B cell (primary cell): ENCODE data around the gene GATAD2B. TPM values are rescaled to one million over a fixed set of nuclear protein-coding genes. Genes with fewer than 3 reads are reported as not detected.

ENCODE experiments used
- ATAC-seq: fragments of 200-7000 bp; cut with Tn5 transposase; one replicate; pipeline ENCODE4 v1.10.0; 2021; ENCODE audit warnings: low read depth, mild to moderate bottlenecking, moderate number of reproducible peaks, moderate library complexity
- CTCF ChIA-PET: fragments of 350-600 bp; sonication (Branson Sonifier 250); formaldehyde crosslinking; loops from one replicate; lab custom pipeline; 2021; ENCODE audit warnings: antibody characterized with exemption, inconsistent platforms; lab: Charles Lee
- POLR2A ChIA-PET: fragments of 350-600 bp; sonication (Branson Sonifier 250); formaldehyde crosslinking; loops from one replicate; lab custom pipeline; 2021; ENCODE audit warnings: antibody characterized with exemption; lab: Charles Lee
- DNase-seq: peaks from one replicate; pipeline ENCODE4 v3.0.0; 2013
- H2AFZ ChIP-seq: 2 replicates; pipeline ENCODE4 v1.6.1; 2012; ENCODE audit warnings: mild to moderate bottlenecking, low read depth, low read length; ENCODE audit not compliant: insufficient read depth, poor library complexity, severe bottlenecking
- H3K27ac ChIP-seq, 2 donors: 1 replicate in 1 of 2; 2 replicates in 1 of 2; pipeline ENCODE4 v1.5.1; 2012 to 2013; ENCODE audit warnings: low read length in 2 of 2, mild to moderate bottlenecking in 2 of 2, moderate library complexity in 1 of 2
- H3K27me3 ChIP-seq, 4 experiments: fragments of 200-600 bp in 1 of 4; sonication (generic) in 1 of 4; replicated peaks in 1 of 4; 1 replicate in 2 of 4; 2 replicates in 2 of 4; pipeline versions ENCODE4 v1.6.1 to v1.7.0; 2013 to 2016; ENCODE audit warnings: low read length in 3 of 4, mild to moderate bottlenecking in 2 of 4, mixed read lengths in 1 of 4, moderate library complexity in 1 of 4; ENCODE audit not compliant: insufficient read depth in 4 of 4, control insufficient read depth in 3 of 4; ENCODE audit errors: control extremely low read depth in 1 of 4
- H3K36me3 ChIP-seq, 2 experiments: replicated peaks in 1 of 2; 1 replicate in 1 of 2; 2 replicates in 1 of 2; pipeline versions ENCODE4 v1.6.1 to v1.7.1; 2013; ENCODE audit warnings: low read length in 1 of 2; ENCODE audit not compliant: insufficient read depth in 2 of 2, control insufficient read depth in 1 of 2; ENCODE audit errors: control extremely low read depth in 1 of 2, extremely low read depth in 1 of 2
- H3K4me1 ChIP-seq, 2 donors: fragments of 200-600 bp in 1 of 2; sonication (generic) in 1 of 2; 1 replicate in 1 of 2; 2 replicates in 1 of 2; pipeline versions ENCODE4 v1.5.1 to v1.6.1; 2013 to 2017; ENCODE audit warnings: low read length in 2 of 2; ENCODE audit not compliant: control insufficient read depth in 2 of 2, insufficient read depth in 2 of 2
- H3K4me2 ChIP-seq: replicated peaks from 2 replicates; pipeline ENCODE3; 2012; ENCODE audit warnings: mild to moderate bottlenecking, low read depth, low read length; ENCODE audit not compliant: poor library complexity, severe bottlenecking
- H3K4me3 ChIP-seq, 5 experiments: fragments of 200-600 bp in 1 of 5; sonication (generic) in 1 of 5; 1 replicate in 3 of 5; 2 replicates in 2 of 5; pipeline versions ENCODE4 v1.5.1 to v1.7.0; 2011 to 2016; ENCODE audit warnings: low read length in 4 of 5, mild to moderate bottlenecking in 4 of 5, low read depth in 2 of 5, control low read depth in 1 of 5, moderate library complexity in 1 of 5; ENCODE audit not compliant: insufficient read depth in 1 of 5; ENCODE audit errors: control extremely low read depth in 1 of 5, extremely low read depth in 1 of 5
- H3K79me2 ChIP-seq: fragments of 200-600 bp; sonication (generic); one replicate; pipeline ENCODE4 v1.6.0; 2016; ENCODE audit warnings: low read length; ENCODE audit not compliant: control insufficient read depth, insufficient read depth
- H3K9ac ChIP-seq: fragments of 200-600 bp; sonication (generic); 2 replicates; pipeline ENCODE4 v1.6.1; 2017; ENCODE audit warnings: mild to moderate bottlenecking, low read length, moderate library complexity
- H3K9me3 ChIP-seq, 3 donors: one replicate each; pipeline versions ENCODE4 v1.6.1 to v1.7.1; 2013; ENCODE audit warnings: low read length in 2 of 3; ENCODE audit not compliant: control insufficient read depth in 2 of 3, insufficient read depth in 1 of 3; ENCODE audit errors: control extremely low read depth in 1 of 3
- H4K20me1 ChIP-seq: 2 replicates; pipeline ENCODE4 v1.6.0; 2012; ENCODE audit warnings: mild to moderate bottlenecking, low read length; ENCODE audit not compliant: insufficient read depth, control insufficient read depth, poor library complexity, severe bottlenecking
- H3K27ac Mint-ChIP-seq: one replicate; pipeline ENCODE4 v1.8.0; 2021; ENCODE audit warnings: mixed read lengths
- H3K27me3 Mint-ChIP-seq: one replicate; pipeline ENCODE4 v1.8.0; 2021; ENCODE audit warnings: mixed read lengths
- H3K4me1 Mint-ChIP-seq: one replicate; pipeline ENCODE4 v1.8.0; 2021; ENCODE audit warnings: mixed read lengths
- H3K4me3 Mint-ChIP-seq: one replicate; pipeline ENCODE4 v1.8.0; 2021; ENCODE audit warnings: mixed read lengths
- H3K9me3 Mint-ChIP-seq: one replicate; pipeline ENCODE4 v1.8.0; 2022; ENCODE audit warnings: mixed read lengths; ENCODE audit not compliant: insufficient read depth
- CTCF ChIP-seq: fragments of 200-600 bp; IDR thresholded peaks from one replicate; pipeline ENCODE4 v1.8.0; 2022; ENCODE audit warnings: antibody characterized with exemption, mild to moderate bottlenecking
- EZH2 ChIP-seq: IDR thresholded peaks from 2 replicates; pipeline ENCODE4 v1.6.1; 2012; ENCODE audit warnings: borderline replicate concordance, low read depth, mild to moderate bottlenecking, moderate library complexity, low read length; ENCODE audit not compliant: insufficient read depth, poor library complexity, severe bottlenecking
- WGBS: methylation state at CpG from one replicate; pipeline ENCODE4 v1.1.5; 2013; ENCODE audit warnings: missing lambda C conversion rate; ENCODE audit not compliant: insufficient coverage; 5-methylcytosine and 5-hydroxymethylcytosine counted together
- intact Hi-C: fragments of 100-400 bp; cut with micrococcal nuclease; formaldehyde crosslinking; loops from one replicate; pipeline ENCODE4 v1.10.0; 2022
- polyA plus RNA-seq: library from polyadenylated mRNA; depleted of rRNA; stranded (reverse); fragments of >200 nt; gene quantifications from 2 replicates; pipeline ENCODE4 v1.2.3, GENCODE V29; 2012
- total RNA-seq, 2 donors: library from RNA; stranded (reverse); fragments of 120-200 nt in 1 of 2; gene quantifications; 1 replicate in 1 of 2; 2 replicates in 1 of 2; pipeline versions ENCODE4 v1.2.3 to v1.2.4, GENCODE V29; 2013 to 2022

GATAD2B gene
- total and polyA plus RNA-seq, 2 donors (not counting 1 experiment from before 2014, with no cell fraction given), result 16.7 to 105 TPM

DNA sequence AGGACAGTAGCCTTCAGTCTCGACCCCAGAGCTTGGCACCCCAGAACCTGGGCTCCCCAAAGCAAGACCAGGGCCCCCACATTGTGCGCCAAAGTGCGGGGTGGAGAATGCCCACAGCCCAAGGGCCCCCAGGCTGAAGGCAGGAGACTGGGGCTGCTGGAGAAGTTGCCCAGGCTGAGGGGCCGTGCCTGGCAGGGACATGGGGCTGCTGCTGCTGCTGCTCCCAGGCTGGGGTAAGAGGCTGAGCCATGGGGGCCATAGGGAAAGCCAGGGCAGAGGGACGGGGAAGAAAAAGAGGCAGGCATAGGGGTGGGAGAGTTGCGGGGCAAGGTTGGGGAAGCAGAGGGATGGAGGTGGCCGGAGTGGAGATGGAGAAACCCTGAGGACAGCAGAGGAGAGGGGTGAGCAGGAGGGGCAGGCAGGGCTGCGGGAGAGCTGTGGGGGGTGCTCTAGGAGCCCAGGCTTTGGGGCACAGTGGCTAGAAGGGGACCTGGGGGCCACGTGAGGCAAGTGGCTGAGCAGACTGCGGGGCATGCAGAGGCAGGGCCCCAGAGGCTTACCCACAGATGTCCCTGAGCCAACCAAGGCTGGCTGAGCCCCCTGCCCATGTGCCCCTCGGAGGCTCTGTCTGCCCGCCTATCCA, 128.7 kb downstream of the GATAD2B start:
- intact Hi-C loops, result loop anchor here (5.0 kb wide), 1 partner anchor 67 kb away; the partner anchor contains the start of gene INTS3
- Mint-ChIP-seq H3K9me3 (no peaks in the 10 kb centered on the region), H3K27me3 (no peaks in the 10 kb centered on the region), H3K4me1 (peaks cover 39% of the 10 kb centered on the region), H3K4me3 (no peak overlapping the region), H3K27ac (peak overlapping the region; percentile 3)
- no peak overlapping the region for H3K27ac ChIP-seq
- no peak for ATAC-seq
- H3K9me3 ChIP-seq, result no peaks in the 10 kb centered on the region
- H3K27me3 ChIP-seq, result no peaks in the 10 kb centered on the region
- WGBS, result 93% methylated on average over 12 of the region's 12 CpGs
- CTCF ChIA-PET, result interaction anchor here (6.6 kb wide), 1 partner anchor 192 kb away, joined by 103 read pairs; the partner anchor contains the start of gene RAB13
- no peak overlapping the region for H2AFZ ChIP-seq
- H4K20me1 ChIP-seq, result no peaks in the 10 kb centered on the region
- no peak for DNase-seq
- H3K9ac ChIP-seq, result no peak overlapping the region
- TF ChIP-seq EZH2 (no peak), CTCF (no peak)
- no peak overlapping the region for H3K4me2 ChIP-seq
- POLR2A ChIA-PET, result interaction anchor here (1.3 kb wide), 1 partner anchor 173 kb away, joined by 3 read pairs; no protein-coding TSS in a partner anchor
- H3K36me3 ChIP-seq, result no peaks in the 10 kb centered on the region
- H3K79me2 ChIP-seq, result no peaks in the 10 kb centered on the region
- no peak overlapping the region for H3K4me3 ChIP-seq
- H3K4me1 ChIP-seq, result peaks cover 32 to 46% of the 10 kb centered on the region in 2 donors
